ENCODE measurements around the gene PLLP. TPM values are rescaled to one million over a fixed set of nuclear protein-coding genes. Genes with fewer than 3 reads are reported as not detected.

PLLP gene
- total and polyA plus RNA-seq, 9 of the 15 experiments (the other 6 are each of a cell fraction or from before 2014, with no cell fraction given): 0.09 to 0.96 (median 0.27) TPM

DNA sequence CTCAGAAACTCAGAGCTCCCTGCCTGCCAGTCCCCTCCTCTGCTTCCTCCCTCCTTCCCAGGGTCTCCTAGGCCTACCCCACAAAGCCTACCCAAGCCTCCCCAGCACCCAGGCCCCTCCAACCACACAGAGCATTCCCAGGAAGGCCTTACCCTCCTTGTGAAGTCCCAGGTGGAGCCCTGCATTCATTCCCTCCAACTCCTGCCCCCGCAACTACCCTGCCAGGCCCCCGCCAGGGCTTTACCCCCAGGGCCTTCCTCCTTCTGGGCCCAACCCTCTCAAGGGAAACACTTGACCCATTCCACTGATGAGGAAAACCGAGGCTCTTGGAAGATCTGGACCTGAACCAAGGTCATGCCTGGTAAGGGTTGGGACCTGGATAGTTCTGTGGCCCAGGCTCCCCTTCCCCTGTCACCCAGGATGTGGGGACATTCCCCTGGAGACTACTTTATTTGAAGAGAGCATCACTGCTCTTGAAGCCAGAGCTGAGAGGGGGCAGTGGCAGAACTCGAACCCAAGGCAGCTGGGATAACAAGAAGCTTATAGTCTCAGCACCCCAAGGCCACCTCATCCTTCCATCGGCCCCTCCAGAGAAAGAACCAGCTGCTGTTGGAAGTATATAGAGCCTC, 12.5 kb downstream of the PLLP start:
- 35% methylated on average over 3 of the region's 5 CpGs for WGBS (ENCODE audit: insufficient coverage, low coverage, missing lambda C conversion rate)
- TF ChIP-seq EGR1 (conservative IDR thresholded peaks at IDR 0.05) (no peak), ZFPM2 (CRISPR knock-in tag; IDR thresholded peaks at IDR 0.05) (no peak), CLOCK (CRISPR knock-in tag; IDR thresholded peaks at IDR 0.05; ENCODE audit: borderline replicate concordance) (no peak), ZBED1 (IDR thresholded peaks at IDR 0.05) (no peak), SMARCE1 (IDR thresholded peaks at IDR 0.05) (no peak), XRCC3 (IDR thresholded peaks at IDR 0.05) (no peak), ELF2 (CRISPR knock-in tag; IDR thresholded peaks at IDR 0.05) (no peak), YY1 (IDR thresholded peaks at IDR 0.05; ENCODE audit: borderline replicate concordance in 1 of 3, control insufficient read depth in 1 of 3, extremely low read depth in 1 of 3, insufficient read depth in 3 of 3, insufficient read length in 1 of 3, insufficient replicate concordance in 2 of 3, low read depth in 1 of 3, low read length in 2 of 3) (no peak), SMARCA5 (IDR thresholded peaks at IDR 0.05) (no peak), SMARCB1 (IDR thresholded peaks at IDR 0.05; ENCODE audit: insufficient read length, low read depth) (no peak), MAFG (tag; conservative IDR thresholded peaks at IDR 0.05) (no peak)
- Histone ChIP-seq H3K27ac (ENCODE audit: extremely low read depth, low read depth, low read length) (no peak overlapping the region), H3K4me2 (ENCODE audit: insufficient read depth, low read length) (no peak overlapping the region), H3K27me3 (ENCODE audit: control insufficient read depth in 2 of 2, insufficient read depth in 2 of 2, low read length in 2 of 2) (no peaks in the 10 kb centered on the region), H2AFZ (ENCODE audit: low read depth, low read length) (no peak overlapping the region), H3K36me3 (ENCODE audit: control insufficient read depth, insufficient read depth, low read length) (no peaks in the 10 kb centered on the region), H3K9me1 (ENCODE audit: control insufficient read depth, insufficient read depth, low read length) (no peaks in the 10 kb centered on the region), H3K9me3 (replicated peaks; ENCODE audit: control insufficient read depth, insufficient read depth, low read depth, low read length) (no peaks in the 10 kb centered on the region), H3K79me2 (ENCODE audit: control insufficient read depth, insufficient read depth, low read length) (no peaks in the 10 kb centered on the region), H3K4me3 (no peak overlapping the region), H4K20me1 (replicated peaks; ENCODE audit: control insufficient read depth, insufficient read depth, low read length) (no peaks in the 10 kb centered on the region), H3K9ac (ENCODE audit: insufficient read depth in 1 of 2, low read depth in 2 of 2, low read length in 2 of 2) (0 out of 4 replicates have a peak overlapping the region, but pooled peaks of 1 of the 2 experiments have one; percentile 43), H3K4me1 (replicated peaks in 1 of 2; ENCODE audit: control insufficient read depth in 2 of 2, insufficient read depth in 2 of 2, low read length in 2 of 2) (peaks cover 19 to 25% of the 10 kb centered on the region in 2 experiments; a peak in 4 of 5 replicates)
- DNase-seq (ENCODE audit: extremely low read depth in 1 of 4, low spot score in 3 of 4) (peak in 1 of 4 experiments; percentile 2), FAIRE-seq (no peak), ATAC-seq (no peak)
- in situ Hi-C loops (cut with MboI): no loop called here
- CTCF ChIA-PET (ENCODE audit: low intra/inter-chr PET ratio): no interaction called here
- intact Hi-C loops (cut with micrococcal nuclease): no loop called here
- POLR2A ChIA-PET: interaction anchor here (0.6 kb wide), 1 partner anchor 289 kb away, joined by 3 read pairs; no protein-coding TSS in a partner anchor
- no TSS peak for BruUV-seq (replicated peaks)

Measured in K562 (cell line).